H1 (cell line): ENCODE results near the gene CCDC88A. TPM values are rescaled to one million over a fixed set of nuclear protein-coding genes. Genes with fewer than 3 reads are reported as not detected.

Experiments
- CTCF ChIA-PET: fragments of 300-600 bp; sonication (Branson Sonifier 250); formaldehyde crosslinking; loops from one replicate; lab custom pipeline; 2021; ENCODE audit not compliant: partially characterized antibody; lab: Charles Lee
- POLR2A ChIA-PET: fragments of 300-600 bp; sonication (Branson Sonifier 250); formaldehyde crosslinking; loops from one replicate; lab custom pipeline; 2021; ENCODE audit warnings: inconsistent platforms; ENCODE audit not compliant: partially characterized antibody; lab: Charles Lee
- DNase-seq, 2 experiments: peaks; one replicate each; pipeline versions ENCODE4 v3.0.0 to v3.0.0-alpha.2; 2010 to 2022; ENCODE audit warnings: low spot score in 2 of 2, low read depth in 1 of 2, mixed read lengths in 1 of 2
- FAIRE-seq: peaks from 2 replicates; lab custom pipeline; 2011; peaks lifted over from hg19 to GRCh38; lab: Jason Lieb, UNC
- H2AFZ ChIP-seq: 2 replicates; pipeline ENCODE4 v1.8.1; 2012; ENCODE audit warnings: low read length, inconsistent platforms
- H2AK5ac ChIP-seq: 2 replicates; pipeline ENCODE4 v1.6.1; 2013; ENCODE audit warnings: low read depth, low read length
- H2BK120ac ChIP-seq: replicated peaks from 2 replicates; pipeline ENCODE3; 2013; ENCODE audit warnings: low read depth, low read length, inconsistent platforms
- H2BK12ac ChIP-seq: 2 replicates; pipeline ENCODE4 v1.6.1; 2013; ENCODE audit warnings: low read depth, low read length
- H2BK15ac ChIP-seq: 2 replicates; pipeline ENCODE4 v1.6.1; 2013; ENCODE audit warnings: low read length
- H2BK20ac ChIP-seq: 2 replicates; pipeline ENCODE4 v1.6.1; 2013; ENCODE audit warnings: low read length
- H2BK5ac ChIP-seq: 2 replicates; pipeline ENCODE4 v1.6.1; 2013; ENCODE audit warnings: low read depth, low read length
- H3K14ac ChIP-seq: 2 replicates; pipeline ENCODE4 v1.6.1; 2013; ENCODE audit warnings: inconsistent platforms; ENCODE audit not compliant: insufficient read length
- H3K18ac ChIP-seq: 2 replicates; pipeline ENCODE4 v1.6.1; 2013; ENCODE audit warnings: low read length; ENCODE audit errors: extremely low read depth
- H3K23ac ChIP-seq: 2 replicates; pipeline ENCODE4 v1.6.1; 2013; ENCODE audit warnings: inconsistent platforms; ENCODE audit not compliant: insufficient read length
- H3K23me2 ChIP-seq: 2 replicates; pipeline ENCODE4 v1.6.1; 2013; ENCODE audit warnings: low read depth, low read length
- H3K27ac ChIP-seq: 2 replicates; pipeline ENCODE4 v1.6.1; 2011; ENCODE audit warnings: low read depth, low read length, inconsistent platforms
- H3K27me3 ChIP-seq, 4 experiments: replicated peaks in 1 of 4; 1 replicate in 1 of 4; 2 replicates in 3 of 4; pipeline versions ENCODE4 v1.6.1 to v1.8.1; 2011 to 2013; ENCODE audit warnings: low read length in 3 of 4, mild to moderate bottlenecking in 3 of 4, inconsistent platforms in 2 of 4, mixed read lengths in 2 of 4, moderate library complexity in 1 of 4; ENCODE audit not compliant: control insufficient read depth in 3 of 4, insufficient read depth in 3 of 4; ENCODE audit errors: extremely low read depth in 1 of 4
- H3K36me3 ChIP-seq, 4 experiments: 2 replicates each; pipeline versions ENCODE4 v1.6.1 to v1.8.1; 2011 to 2013; ENCODE audit warnings: mild to moderate bottlenecking in 4 of 4, low read length in 3 of 4, moderate library complexity in 2 of 4, control low read depth in 1 of 4, inconsistent platforms in 1 of 4; ENCODE audit not compliant: insufficient read depth in 4 of 4, control insufficient read depth in 2 of 4
- H3K4ac ChIP-seq: replicated peaks from 2 replicates; pipeline ENCODE3; 2013; ENCODE audit warnings: low read length, low read depth, mixed read lengths, inconsistent platforms; ENCODE audit not compliant: insufficient read length
- H3K4me1 ChIP-seq, 4 experiments: replicated peaks in 1 of 4; 1 replicate in 1 of 4; 2 replicates in 3 of 4; pipeline versions ENCODE4 v1.6.1 to v1.8.1; 2011 to 2013; ENCODE audit warnings: low read length in 3 of 4, inconsistent platforms in 2 of 4, mixed read lengths in 1 of 4; ENCODE audit not compliant: insufficient read depth in 4 of 4, control insufficient read depth in 3 of 4
- H3K4me2 ChIP-seq, 2 experiments: 2 replicates each; pipeline versions ENCODE4 v1.6.1 to v1.8.1; 2011 to 2013; ENCODE audit warnings: low read depth in 2 of 2, low read length in 2 of 2, control low read depth in 1 of 2, inconsistent platforms in 1 of 2, mild to moderate bottlenecking in 1 of 2; ENCODE audit not compliant: insufficient read depth in 1 of 2
- H3K4me3 ChIP-seq, 4 experiments: fragments of 200-600, 300-600 bp in 1 of 4; sonication (generic), shearing (Covaris generic), sonication (Bioruptor Twin) in 1 of 4; 2 replicates each; pipeline versions ENCODE4 v1.5.1 to v1.8.1; 2011 to 2016; ENCODE audit warnings: low read length in 4 of 4, low read depth in 3 of 4, control low read depth in 2 of 4, inconsistent platforms in 2 of 4, mild to moderate bottlenecking in 2 of 4, mixed read lengths in 1 of 4, moderate library complexity in 1 of 4; ENCODE audit not compliant: insufficient read depth in 2 of 4; ENCODE audit errors: extremely low read depth in 1 of 4
- H3K56ac ChIP-seq: replicated peaks from 2 replicates; pipeline ENCODE3; 2013; ENCODE audit warnings: low read depth, mild to moderate bottlenecking, mixed read lengths, low read length, inconsistent platforms; ENCODE audit not compliant: insufficient read length
- H3K79me1 ChIP-seq: 2 replicates; pipeline ENCODE4 v1.6.1; 2013; ENCODE audit warnings: low read depth, low read length, control low read depth
- H3K79me2 ChIP-seq, 2 experiments: 2 replicates each; pipeline versions ENCODE4 v1.6.1 to v1.8.1; 2012 to 2013; ENCODE audit warnings: low read length in 2 of 2, mild to moderate bottlenecking in 2 of 2, inconsistent platforms in 1 of 2; ENCODE audit not compliant: insufficient read depth in 2 of 2, control insufficient read depth in 1 of 2
- H3K9ac ChIP-seq, 4 experiments: replicated peaks in 1 of 4; 1 replicate in 1 of 4; 2 replicates in 3 of 4; pipeline versions ENCODE4 v1.6.1 to v1.8.1; 2011 to 2013; ENCODE audit warnings: low read depth in 3 of 4, low read length in 3 of 4, control low read depth in 2 of 4, mild to moderate bottlenecking in 2 of 4, moderate library complexity in 2 of 4, inconsistent platforms in 1 of 4; ENCODE audit errors: extremely low read depth in 1 of 4
- H3K9me3 ChIP-seq, 2 experiments: 2 replicates each; pipeline versions ENCODE4 v1.6.1 to v1.8.1; 2012 to 2013; ENCODE audit warnings: mild to moderate bottlenecking in 2 of 2, moderate library complexity in 2 of 2, control low read depth in 1 of 2, inconsistent platforms in 1 of 2, low read depth in 1 of 2, low read length in 1 of 2, mixed read lengths in 1 of 2; ENCODE audit not compliant: insufficient read depth in 2 of 2
- H4K20me1 ChIP-seq, 2 experiments: replicated peaks in 1 of 2; 2 replicates each; pipeline versions ENCODE3 to v1.8.1; 2011 to 2013; ENCODE audit warnings: inconsistent platforms in 2 of 2, low read length in 2 of 2, mild to moderate bottlenecking in 1 of 2; ENCODE audit not compliant: insufficient read depth in 2 of 2, control insufficient read depth in 1 of 2
- H4K5ac ChIP-seq: 2 replicates; pipeline ENCODE4 v1.6.1; 2013; ENCODE audit warnings: low read length, low read depth, mixed read lengths, inconsistent platforms; ENCODE audit not compliant: insufficient read length
- H4K8ac ChIP-seq: 2 replicates; pipeline ENCODE4 v1.8.0; 2013; ENCODE audit warnings: mild to moderate bottlenecking, moderate library complexity, low read length, inconsistent platforms; ENCODE audit not compliant: insufficient read depth; ENCODE audit errors: extremely low read depth
- H4K91ac ChIP-seq: replicated peaks from 2 replicates; pipeline ENCODE3; 2013; ENCODE audit warnings: low read length, mixed read lengths, inconsistent platforms; ENCODE audit not compliant: insufficient read length
- CREB1 ChIP-seq: IDR thresholded peaks from 2 replicates; pipeline ENCODE4 v1.6.1; 2012; ENCODE audit warnings: inconsistent platforms
- FOSL1 ChIP-seq: IDR thresholded peaks from 2 replicates; pipeline ENCODE4 v1.6.1; 2011; ENCODE audit warnings: mild to moderate bottlenecking, low read depth, low read length, moderate library complexity; ENCODE audit not compliant: insufficient read depth
- WGBS, 2 experiments: shearing (Covaris generic) in 1 of 2; methylation state at CpG; one replicate each; pipeline versions ENCODE4 v1.1.6 to v1.1.7; 2013 to 2015; ENCODE audit warnings: low lambda C conversion rate in 2 of 2, mixed read lengths in 2 of 2, inconsistent platforms in 1 of 2, low coverage in 1 of 2, missing lambda C conversion rate in 1 of 2; ENCODE audit not compliant: insufficient replicate concordance in 2 of 2, insufficient coverage in 1 of 2, insufficient read length in 1 of 2; ENCODE audit errors: extremely low coverage in 1 of 2, missing lambda C conversion rate in 1 of 2; 5-methylcytosine and 5-hydroxymethylcytosine counted together
- polyA plus RNA-seq, 7 experiments: library from polyadenylated mRNA; depleted of rRNA in 3 of 7; stranded (reverse) in 5 of 7; unstranded in 2 of 7; fragments of >200 nt in 5 of 7; fragments of 200-250 nt in 2 of 7; gene quantifications; 1 replicate in 5 of 7; 2 replicates in 1 of 7; 4 replicates in 1 of 7; pipeline versions ENCODE4 v1.2.1 to v1.2.3, GENCODE V29; 2011 to 2013; ENCODE audit warnings: missing spikeins in 2 of 7, mixed read lengths in 2 of 7
- total RNA-seq: library from RNA; stranded (reverse); fragmentation: NEBNext Ultra II Directional; extraction: Animal tissue kit (Norgen Biotek cat#: 25700); gene quantifications from 2 replicates; pipeline ENCODE4 v1.2.1, GENCODE V29; 2021

CCDC88A gene
- total and polyA plus RNA-seq, 2 of the 8 experiments (the other 6 are each of a cell fraction or from before 2014, with no cell fraction given), result 27.0 to 98.0 TPM

GRCh38 chr2:55268288-55268906, 151.3 kb downstream of the CCDC88A start:
- Histone ChIP-seq H3K79me2 (no peaks in the 10 kb centered on the region), H3K4ac (no peak overlapping the region), H3K9me3 (no peaks in the 10 kb centered on the region), H3K18ac (no peak overlapping the region), H2AFZ (peak overlapping the region; percentile 95; the same call in 1 of the 2 replicates), H3K23ac (no peak overlapping the region), H2BK120ac (no peak overlapping the region), H3K79me1 (no peaks in the 10 kb centered on the region), H4K8ac (peak overlapping the region; percentile 82; the same call in 1 of the 2 replicates), H2BK20ac (no peak overlapping the region), H3K23me2 (peaks cover 6% of the 10 kb centered on the region; the same call in 1 of the 2 replicates), H3K27ac (peak overlapping the region; percentile 82), H2BK5ac (peak overlapping the region; percentile 97; the same call in 1 of the 2 replicates), H2BK15ac (no peak overlapping the region), H2BK12ac (0 out of 2 replicates have a peak overlapping the region, but pooled peaks have one; percentile 82), H4K5ac (no peak overlapping the region), H3K56ac (peak overlapping the region; percentile 7), H3K4me2 (peak overlapping the region; percentile 89 to 91), H3K4me3 (peak overlapping the region; percentile 90 to 100 (median 98)), H3K4me1 (peaks cover 0 to 4% (median under 1%) of the 10 kb centered on the region in 4 experiments; a peak in 1 of 7 replicates), H3K36me3 (peaks cover 0 to 22% (median 6%) of the 10 kb centered on the region in 4 experiments; a peak in 4 of 8 replicates), H3K9ac (peak overlapping the region; percentile 55 to 98 (median 92)), H4K91ac (peak overlapping the region; percentile 89), H3K14ac (no peak overlapping the region), H2AK5ac (no peak overlapping the region; the same call in 1 of the 2 replicates), H4K20me1 (no peaks in the 10 kb centered on the region), H3K27me3 (no peaks in the 10 kb centered on the region)
- FAIRE-seq (no peak), DNase-seq (no peak)
- CTCF ChIA-PET, result no interaction called here
- TF ChIP-seq FOSL1, result no peak
- no peak for TF ChIP-seq CREB1
- WGBS, 2 experiments, result 29% methylated on average over 13 of the region's 13 CpGs; no CpG with 5 or more reads in 1 of the 2 experiments
- POLR2A ChIA-PET, result interaction anchor here (1.2 to 1.7 kb wide), 4 partner anchors 9 to 36 kb away, joined by 4 to 6 read pairs (median 4); partner anchors contain the start of genes CLHC1 and RPS27A
